ENCODE data around the gene PARN.
"Not testable (repeated sequence)": the region's sequence is repeated elsewhere in the genome, so short reads cannot be mapped to it uniquely, and the experiment has no call there.

PARN gene

DNA sequence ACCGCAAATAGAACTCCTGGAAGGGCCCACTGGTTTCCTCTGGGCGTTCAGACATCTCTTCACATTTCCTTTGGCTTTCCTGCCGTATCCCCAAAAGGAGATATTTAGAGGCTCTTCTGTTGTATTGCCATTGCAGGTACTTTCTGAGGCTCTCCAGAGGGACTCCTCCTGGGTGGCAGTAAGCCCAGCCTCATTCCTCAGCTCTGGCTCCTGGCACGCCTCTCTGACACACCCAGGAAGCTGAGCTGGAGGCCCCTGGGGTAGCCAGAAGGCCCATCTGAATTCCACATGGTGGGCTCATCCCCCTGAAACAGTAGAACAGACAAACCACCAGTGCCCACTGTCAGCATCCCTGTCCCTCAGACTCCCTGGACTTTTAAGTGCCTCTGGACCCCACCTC, 206.7 kb downstream of the PARN start:
- H3K4me1 Mint-ChIP-seq, result peaks cover 10% of the 10 kb centered on the region
- H3K27me3 Mint-ChIP-seq (ENCODE audit: low read depth), result peaks cover 9% of the 10 kb centered on the region
- no peak overlapping the region for H3K27ac Mint-ChIP-seq
- H3K9me3 Mint-ChIP-seq, result no peaks in the 10 kb centered on the region
- TF ChIP-seq, protein P1, sequence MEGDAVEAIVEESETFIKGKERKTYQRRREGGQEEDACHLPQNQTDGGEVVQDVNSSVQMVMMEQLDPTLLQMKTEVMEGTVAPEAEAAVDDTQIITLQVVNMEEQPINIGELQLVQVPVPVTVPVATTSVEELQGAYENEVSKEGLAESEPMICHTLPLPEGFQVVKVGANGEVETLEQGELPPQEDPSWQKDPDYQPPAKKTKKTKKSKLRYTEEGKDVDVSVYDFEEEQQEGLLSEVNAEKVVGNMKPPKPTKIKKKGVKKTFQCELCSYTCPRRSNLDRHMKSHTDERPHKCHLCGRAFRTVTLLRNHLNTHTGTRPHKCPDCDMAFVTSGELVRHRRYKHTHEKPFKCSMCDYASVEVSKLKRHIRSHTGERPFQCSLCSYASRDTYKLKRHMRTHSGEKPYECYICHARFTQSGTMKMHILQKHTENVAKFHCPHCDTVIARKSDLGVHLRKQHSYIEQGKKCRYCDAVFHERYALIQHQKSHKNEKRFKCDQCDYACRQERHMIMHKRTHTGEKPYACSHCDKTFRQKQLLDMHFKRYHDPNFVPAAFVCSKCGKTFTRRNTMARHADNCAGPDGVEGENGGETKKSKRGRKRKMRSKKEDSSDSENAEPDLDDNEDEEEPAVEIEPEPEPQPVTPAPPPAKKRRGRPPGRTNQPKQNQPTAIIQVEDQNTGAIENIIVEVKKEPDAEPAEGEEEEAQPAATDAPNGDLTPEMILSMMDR (IDR thresholded peaks at IDR 0.05; ENCODE audit: unreplicated experiment in 3 of 3), result no peak
- peaks cover 7% of the 10 kb centered on the region for H3K36me3 Mint-ChIP-seq (ENCODE audit: low read depth)
- H3K4me3 Mint-ChIP-seq, result no peak overlapping the region

DNA sequence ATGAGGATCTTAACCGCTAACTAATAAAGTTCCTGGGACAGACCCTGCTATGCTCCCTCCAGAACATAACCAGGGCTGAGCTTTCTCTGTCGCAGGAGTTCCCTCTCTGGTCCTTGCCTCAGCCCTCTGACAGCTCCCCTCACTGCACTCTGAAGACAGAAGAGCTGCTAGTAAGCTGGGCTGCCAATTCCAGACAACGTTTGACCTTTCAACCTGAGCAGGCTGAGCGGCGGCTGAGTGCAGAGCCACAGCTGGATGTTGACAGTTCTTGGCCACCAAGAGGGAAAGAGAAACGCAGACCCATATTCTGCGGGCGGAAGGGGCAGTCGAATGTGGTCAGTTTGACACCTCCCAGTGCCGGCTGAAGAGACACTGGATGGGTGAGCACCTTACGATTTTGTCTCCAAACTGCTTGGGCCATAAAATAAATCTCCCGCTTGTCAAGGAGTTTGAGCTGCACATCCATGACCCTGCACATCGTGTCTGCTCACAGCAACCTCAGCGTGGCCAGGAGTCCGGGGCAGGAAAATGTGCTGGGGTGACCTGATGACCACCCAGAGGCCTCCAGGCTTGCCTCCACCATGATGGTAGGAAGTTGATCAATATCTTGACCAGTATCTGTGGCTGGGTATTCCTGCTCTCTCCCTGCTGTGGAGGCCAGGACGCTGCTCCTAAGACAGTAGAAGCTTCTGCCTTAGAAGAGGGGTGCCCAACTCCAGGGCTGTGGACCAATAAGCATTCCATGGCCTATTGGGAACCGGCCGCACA, 209.2 kb downstream of the PARN start:
- peaks cover 9% of the 10 kb centered on the region for H3K27me3 Mint-ChIP-seq (ENCODE audit: low read depth)
- peaks cover under 1% of the 10 kb centered on the region for H3K9me3 Mint-ChIP-seq
- no peak overlapping the region for H3K4me3 Mint-ChIP-seq
- H3K36me3 Mint-ChIP-seq (ENCODE audit: low read depth), result peaks cover 8% of the 10 kb centered on the region
- peaks cover 10% of the 10 kb centered on the region for H3K4me1 Mint-ChIP-seq
- TF ChIP-seq, protein P1 (IDR thresholded peaks at IDR 0.05; ENCODE audit: unreplicated experiment in 3 of 3), result no peak
- peak overlapping the region in 1 of 3 experiments; percentile 27 for H3K27ac Mint-ChIP-seq

DNA sequence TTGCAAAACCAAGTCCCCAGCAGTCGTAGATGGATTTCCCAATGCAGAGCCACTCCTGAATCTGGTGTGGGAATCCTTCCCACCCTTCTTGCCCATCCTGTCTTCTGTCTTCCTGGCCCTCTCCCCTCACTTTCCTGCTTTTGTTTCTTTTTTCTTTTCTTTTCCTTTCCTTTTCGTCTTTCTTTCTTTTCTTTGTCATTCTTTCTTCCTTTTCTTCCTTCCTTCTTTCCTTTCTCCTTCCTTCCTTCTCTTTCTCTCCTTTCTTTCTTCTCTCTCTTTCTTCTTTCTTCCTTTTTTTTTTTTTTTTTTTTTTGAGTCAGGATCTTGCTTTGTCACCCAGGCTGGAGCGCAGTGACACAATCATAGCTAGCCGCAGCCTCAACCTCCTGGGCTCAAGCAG, 209.8 kb downstream of the PARN start:
- H3K9me3 Mint-ChIP-seq, H3K4me3 Mint-ChIP-seq, H3K27ac Mint-ChIP-seq: not testable (repeated sequence)
- Mint-ChIP-seq H3K27me3 (ENCODE audit: low read depth) (peaks cover 11% of the 10 kb centered on the region), H3K36me3 (ENCODE audit: low read depth) (peaks cover 15% of the 10 kb centered on the region), H3K4me1 (peaks cover 10% of the 10 kb centered on the region)

DNA sequence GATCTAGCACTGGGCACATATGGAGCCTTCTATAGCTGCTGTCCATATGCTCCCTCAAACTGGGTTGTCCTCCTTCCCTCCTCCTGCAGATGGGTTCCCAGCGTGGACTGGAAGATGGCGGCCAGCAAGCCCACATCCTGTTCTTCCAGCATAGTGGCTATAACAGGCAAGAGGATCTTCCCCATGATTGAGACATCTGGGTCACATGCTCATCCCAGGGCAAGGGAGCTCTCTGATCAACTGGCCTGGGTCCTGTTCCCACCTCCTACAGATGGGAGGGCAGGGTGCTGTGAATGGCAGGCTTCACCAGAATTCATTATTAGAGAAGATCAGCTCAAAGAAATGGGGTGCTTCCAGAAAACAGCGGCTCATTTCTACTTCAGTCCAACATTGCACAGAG, 210.2 kb downstream of the PARN start:
- Mint-ChIP-seq H3K9me3 (peaks cover 6% of the 10 kb centered on the region), H3K27ac (no peak overlapping the region), H3K27me3 (ENCODE audit: low read depth) (peaks cover 13% of the 10 kb centered on the region), H3K36me3 (ENCODE audit: low read depth) (peaks cover 16% of the 10 kb centered on the region), H3K4me3 (no peak overlapping the region), H3K4me1 (peaks cover 10% of the 10 kb centered on the region)
- TF ChIP-seq, protein P1 (IDR thresholded peaks at IDR 0.05; ENCODE audit: unreplicated experiment in 3 of 3), result no peak

DNA sequence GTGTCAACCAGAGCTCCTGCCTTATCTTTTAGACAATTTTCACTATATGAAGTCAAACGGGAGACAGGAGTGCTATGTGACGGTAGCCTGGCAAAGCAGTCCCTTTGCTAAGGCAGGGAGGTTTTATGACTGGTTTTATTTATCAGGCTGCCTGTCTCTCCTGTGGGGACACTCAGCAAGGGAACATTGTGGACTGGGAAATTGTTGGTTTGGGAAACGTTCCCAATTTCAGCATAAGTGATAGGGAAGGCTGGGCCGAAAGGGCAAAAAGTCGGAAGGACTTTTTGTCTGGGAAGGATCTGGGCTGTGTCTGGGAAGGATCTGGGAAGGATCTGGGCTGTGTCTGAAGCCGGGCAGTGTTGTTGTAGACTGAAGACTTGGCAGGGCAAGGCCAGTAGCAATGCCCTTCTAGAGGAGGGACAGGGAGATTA, 211.2 kb downstream of the PARN start:
- Mint-ChIP-seq H3K27ac (peak overlapping the region in 1 of 3 experiments; percentile 9), H3K9me3 (peaks cover 6% of the 10 kb centered on the region), H3K36me3 (ENCODE audit: low read depth) (peaks cover 16% of the 10 kb centered on the region), H3K4me3 (no peak overlapping the region), H3K4me1 (peaks cover 10% of the 10 kb centered on the region), H3K27me3 (ENCODE audit: low read depth) (peaks cover 17% of the 10 kb centered on the region)
- TF ChIP-seq, protein P1 (IDR thresholded peaks at IDR 0.05; ENCODE audit: unreplicated experiment in 3 of 3), result no peak

DNA sequence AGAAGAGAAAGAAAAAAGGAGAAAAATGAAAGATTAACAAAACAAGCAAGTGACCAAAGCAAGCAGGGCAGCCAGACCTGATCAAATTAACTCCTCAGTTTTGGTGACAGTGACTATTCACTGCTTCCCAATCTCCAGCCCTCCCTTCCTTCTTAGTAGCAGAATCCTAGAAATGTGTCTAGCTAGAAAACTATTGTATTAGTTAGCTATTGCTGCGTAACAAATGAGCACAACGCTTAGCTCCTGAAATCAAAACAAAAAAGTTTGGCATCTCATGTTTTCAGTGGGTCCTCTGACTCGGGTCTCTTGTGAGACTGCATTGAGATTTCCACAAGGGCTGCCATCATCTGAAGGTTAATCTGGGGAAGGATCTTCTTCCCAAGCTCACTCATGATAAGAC, 213.9 kb downstream of the PARN start:
- Mint-ChIP-seq H3K4me3 (no peak overlapping the region), H3K27me3 (ENCODE audit: low read depth) (peaks cover 16% of the 10 kb centered on the region), H3K9me3 (peaks cover 6% of the 10 kb centered on the region), H3K36me3 (ENCODE audit: low read depth) (peaks cover 9% of the 10 kb centered on the region), H3K27ac (no peak overlapping the region), H3K4me1 (peaks cover 10% of the 10 kb centered on the region)
- TF ChIP-seq, protein P1 (IDR thresholded peaks at IDR 0.05; ENCODE audit: unreplicated experiment in 3 of 3), result no peak

All from nephron (organoid).